ENCODE measurements around the gene NEK1.
"Not testable (repeated sequence)": the region's sequence is repeated elsewhere in the genome, so short reads cannot be mapped to it uniquely, and the experiment has no call there.

Gene NEK1

DNA sequence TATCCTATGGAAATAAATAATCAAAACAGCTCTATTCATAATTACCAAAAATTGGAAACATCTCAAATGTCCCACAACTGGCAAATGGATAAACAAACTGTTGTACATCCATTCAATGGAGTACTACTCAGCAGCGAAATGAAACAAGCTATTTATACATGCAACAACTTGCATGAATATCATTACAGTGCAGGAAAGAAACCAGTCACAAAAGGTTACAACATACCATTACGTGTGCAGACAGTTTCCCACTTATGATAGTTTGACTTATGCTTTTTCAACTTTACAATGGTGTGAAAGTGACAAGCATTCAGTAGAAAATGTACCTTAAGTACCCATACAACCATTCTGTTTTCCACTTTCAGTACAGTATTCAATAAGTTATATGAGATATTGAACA is 82.3 kb downstream of the NEK1 start:
- H3K27ac ChIP-seq (ENCODE audit: low read length): no peak overlapping the region
- H3K27me3 ChIP-seq (ENCODE audit: low read depth, low read length): no peaks in the 10 kb centered on the region
- H3K4me3 ChIP-seq (ENCODE audit: low read depth in 1 of 2, low read length in 2 of 2): no peak overlapping the region
- no peaks in the 10 kb centered on the region for H3K9me3 ChIP-seq (ENCODE audit: control insufficient read depth in 1 of 2, low read length in 2 of 2)
- peaks cover 0 to 54% of the 10 kb centered on the region in 2 donors for H3K36me3 ChIP-seq (ENCODE audit: control insufficient read depth in 1 of 2, insufficient read depth in 2 of 2, low read length in 2 of 2)
- no peaks in the 10 kb centered on the region for H3K4me1 ChIP-seq (ENCODE audit: control insufficient read depth in 1 of 2, insufficient read depth in 2 of 2, low read length in 2 of 2)

DNA sequence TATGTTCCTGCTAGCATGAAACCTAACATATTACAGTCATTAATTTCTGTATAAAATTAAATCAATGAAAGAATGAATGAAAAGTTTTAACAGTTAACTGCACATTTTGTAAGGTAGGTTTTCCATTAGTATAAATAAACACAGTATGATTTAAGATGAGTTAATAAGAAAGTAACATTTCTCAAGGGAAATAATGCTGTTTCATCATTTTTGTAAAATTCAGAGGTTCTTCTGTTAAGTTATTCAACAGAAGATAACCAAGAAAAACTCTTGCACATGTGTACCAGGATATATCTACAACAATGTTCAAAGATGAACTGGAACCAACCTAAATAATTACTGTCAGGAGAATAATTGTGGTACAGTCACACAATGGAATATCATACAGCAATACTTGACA is 88.6 kb downstream of the NEK1 start:
- Histone ChIP-seq H3K36me3 (ENCODE audit: control insufficient read depth in 1 of 2, insufficient read depth in 2 of 2, low read length in 2 of 2) (peaks cover 5 to 8% of the 10 kb centered on the region in 2 donors), H3K4me1 (ENCODE audit: control insufficient read depth in 1 of 2, insufficient read depth in 2 of 2, low read length in 2 of 2) (no peaks in the 10 kb centered on the region), H3K27ac (ENCODE audit: low read length) (no peak overlapping the region), H3K27me3 (ENCODE audit: low read depth, low read length) (no peaks in the 10 kb centered on the region), H3K4me3 (ENCODE audit: low read depth in 1 of 2, low read length in 2 of 2) (no peak overlapping the region), H3K9me3 (ENCODE audit: control insufficient read depth in 1 of 2, low read length in 2 of 2) (no peaks in the 10 kb centered on the region)

DNA sequence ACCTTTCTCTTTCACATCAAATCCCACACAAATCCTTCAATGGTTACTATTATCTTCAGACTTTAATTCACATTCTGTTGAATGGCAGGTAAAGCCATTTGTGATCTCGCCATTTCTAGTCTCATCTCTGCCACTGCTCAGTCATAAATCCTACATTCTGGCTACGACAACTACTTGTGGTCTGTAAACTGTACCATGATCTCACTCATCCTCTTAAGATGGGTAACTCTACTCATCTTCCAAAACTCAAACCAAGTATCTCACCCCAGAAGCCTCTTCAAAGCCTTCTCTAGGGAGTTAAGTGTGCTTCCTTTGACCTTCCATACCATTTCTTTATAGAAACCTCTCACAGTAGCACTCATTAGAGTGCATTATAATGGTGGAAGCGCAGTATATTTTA is 101.8 kb downstream of the NEK1 start:
- no peaks in the 10 kb centered on the region for H3K4me1 ChIP-seq (ENCODE audit: control insufficient read depth in 1 of 2, insufficient read depth in 2 of 2, low read length in 2 of 2)
- H3K9me3 ChIP-seq (ENCODE audit: control insufficient read depth in 1 of 2, low read length in 2 of 2): no peaks in the 10 kb centered on the region
- H3K27ac ChIP-seq (ENCODE audit: low read length): no peak overlapping the region
- no peak overlapping the region for H3K4me3 ChIP-seq (ENCODE audit: low read depth in 1 of 2, low read length in 2 of 2)
- peaks cover 7 to 13% of the 10 kb centered on the region in 2 donors for H3K36me3 ChIP-seq (ENCODE audit: control insufficient read depth in 1 of 2, insufficient read depth in 2 of 2, low read length in 2 of 2)
- no peaks in the 10 kb centered on the region for H3K27me3 ChIP-seq (ENCODE audit: low read depth, low read length)

DNA sequence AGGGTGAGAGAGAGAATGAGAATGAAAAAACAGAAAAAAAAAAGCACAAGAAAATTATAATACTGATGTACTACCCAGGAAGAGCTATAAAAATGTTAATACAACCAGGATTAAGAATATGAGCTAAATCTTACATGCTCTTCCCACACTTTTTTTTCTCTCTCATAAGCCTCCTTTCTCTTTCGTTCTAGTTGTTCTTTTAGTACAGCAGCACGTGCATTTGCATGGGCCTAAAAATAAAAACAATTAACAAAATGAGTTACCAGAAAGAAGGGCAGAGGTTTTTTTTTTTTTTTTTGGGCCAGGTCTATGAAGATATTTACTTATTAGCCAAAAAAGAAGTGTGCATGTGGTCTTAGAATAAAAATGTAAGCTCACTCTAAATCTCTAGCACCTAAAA is 105.5 kb downstream of the NEK1 start:
- H3K27ac ChIP-seq (ENCODE audit: low read length): no peak overlapping the region
- H3K9me3 ChIP-seq (ENCODE audit: control insufficient read depth in 1 of 2, low read length in 2 of 2): peaks cover 0 to 15% of the 10 kb centered on the region in 2 donors
- peaks cover 22 to 39% of the 10 kb centered on the region in 2 donors for H3K36me3 ChIP-seq (ENCODE audit: control insufficient read depth in 1 of 2, insufficient read depth in 2 of 2, low read length in 2 of 2)
- H3K27me3 ChIP-seq (ENCODE audit: low read depth, low read length): no peaks in the 10 kb centered on the region
- H3K4me1 ChIP-seq (ENCODE audit: control insufficient read depth in 1 of 2, insufficient read depth in 2 of 2, low read length in 2 of 2): no peaks in the 10 kb centered on the region
- no peak overlapping the region for H3K4me3 ChIP-seq (ENCODE audit: low read depth in 1 of 2, low read length in 2 of 2)

GRCh38 chr4:169499907-169500306 is 112.5 kb downstream of the NEK1 start:
- H3K27ac ChIP-seq (ENCODE audit: low read length): not testable (repeated sequence)

GRCh38 chr4:169494234-169494633 is 118.1 kb downstream of the NEK1 start:
- not testable (repeated sequence) for H3K27ac ChIP-seq (ENCODE audit: low read length); H3K4me1 ChIP-seq (ENCODE audit: control insufficient read depth in 1 of 2, insufficient read depth in 2 of 2, low read length in 2 of 2); H3K4me3 ChIP-seq (ENCODE audit: low read depth in 1 of 2, low read length in 2 of 2); H3K27me3 ChIP-seq (ENCODE audit: low read depth, low read length)
- Histone ChIP-seq H3K9me3 (ENCODE audit: control insufficient read depth in 1 of 2, low read length in 2 of 2) (peaks cover 0 to 14% of the 10 kb centered on the region in 2 donors), H3K36me3 (ENCODE audit: control insufficient read depth in 1 of 2, insufficient read depth in 2 of 2, low read length in 2 of 2) (peaks cover 0 to 17% of the 10 kb centered on the region in 2 donors)

More at GRCh38 chr4:169499907-169500306, 112.5 kb downstream of the NEK1 start:
- not testable (repeated sequence) for H3K4me3 ChIP-seq (ENCODE audit: low read depth in 1 of 2, low read length in 2 of 2); H3K27me3 ChIP-seq (ENCODE audit: low read depth, low read length); H3K4me1 ChIP-seq (ENCODE audit: control insufficient read depth in 1 of 2, insufficient read depth in 2 of 2, low read length in 2 of 2)
- Histone ChIP-seq H3K36me3 (ENCODE audit: control insufficient read depth in 1 of 2, insufficient read depth in 2 of 2, low read length in 2 of 2) (peaks cover 5 to 35% of the 10 kb centered on the region in 2 donors), H3K9me3 (ENCODE audit: control insufficient read depth in 1 of 2, low read length in 2 of 2) (peaks cover 0 to 17% of the 10 kb centered on the region in 2 donors)

DNA sequence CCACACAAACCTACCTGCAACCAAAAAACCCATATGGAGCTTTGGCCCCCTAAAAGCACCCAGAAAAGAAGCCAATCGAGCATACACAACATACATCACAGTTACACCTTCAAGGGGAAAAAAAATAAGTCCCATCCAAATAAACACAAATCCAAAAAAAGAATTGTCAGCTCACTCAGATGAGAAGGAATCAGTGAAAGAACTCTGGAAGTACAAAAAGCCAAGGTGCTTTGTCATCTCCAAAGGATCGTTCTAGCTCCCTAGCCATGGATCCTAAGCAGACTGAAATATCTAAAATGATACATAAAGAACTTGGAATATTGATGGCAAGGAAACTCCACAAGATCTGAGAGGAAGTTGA is 119.2 kb downstream of the NEK1 start:
- Histone ChIP-seq H3K27ac (ENCODE audit: low read length) (no peak overlapping the region), H3K4me1 (ENCODE audit: control insufficient read depth in 1 of 2, insufficient read depth in 2 of 2, low read length in 2 of 2) (no peaks in the 10 kb centered on the region), H3K27me3 (ENCODE audit: low read depth, low read length) (no peaks in the 10 kb centered on the region), H3K4me3 (ENCODE audit: low read depth in 1 of 2, low read length in 2 of 2) (no peak overlapping the region), H3K36me3 (ENCODE audit: control insufficient read depth in 1 of 2, insufficient read depth in 2 of 2, low read length in 2 of 2) (peaks cover 0 to 17% of the 10 kb centered on the region in 2 donors), H3K9me3 (ENCODE audit: control insufficient read depth in 1 of 2, low read length in 2 of 2) (peaks cover 0 to 14% of the 10 kb centered on the region in 2 donors)

DNA sequence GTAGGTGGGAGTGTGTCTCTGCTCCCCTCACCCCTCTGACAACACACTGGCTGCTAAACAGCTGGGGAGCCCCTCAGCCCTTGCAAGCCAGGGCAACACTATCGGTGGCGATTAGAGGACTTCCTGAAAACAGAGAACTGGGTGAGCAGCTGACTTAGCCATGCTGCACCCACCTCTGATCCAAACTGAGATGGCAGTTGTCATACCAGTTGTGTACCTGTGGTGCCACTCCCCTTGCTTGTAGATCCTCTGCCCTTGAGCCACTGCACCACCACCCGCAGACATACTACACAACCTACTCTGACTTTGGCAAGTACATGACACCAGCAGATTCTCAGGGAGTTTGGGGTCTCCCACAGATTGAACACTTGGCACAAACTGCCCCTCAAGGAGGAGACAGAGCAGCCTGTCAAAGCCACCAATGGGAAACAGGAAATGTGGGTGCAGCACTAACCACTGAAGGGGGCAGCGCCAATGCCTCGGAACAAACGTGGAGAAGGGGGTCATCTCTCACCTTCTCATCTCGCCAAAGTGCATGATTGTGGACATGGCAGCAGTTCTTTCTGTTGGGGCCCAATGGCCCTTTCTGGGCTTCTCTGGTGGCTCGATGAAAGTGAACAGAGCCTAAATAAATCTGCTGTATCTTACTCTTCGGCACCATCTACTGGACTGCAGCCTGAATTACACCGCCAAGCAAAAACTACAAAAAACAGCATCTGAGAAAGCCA is 119.8 kb downstream of the NEK1 start:
- peaks cover 0 to 17% of the 10 kb centered on the region in 2 donors for H3K36me3 ChIP-seq (ENCODE audit: control insufficient read depth in 1 of 2, insufficient read depth in 2 of 2, low read length in 2 of 2)
- H3K27me3 ChIP-seq (ENCODE audit: low read depth, low read length): no peaks in the 10 kb centered on the region
- peaks cover 0 to 14% of the 10 kb centered on the region in 2 donors for H3K9me3 ChIP-seq (ENCODE audit: control insufficient read depth in 1 of 2, low read length in 2 of 2)
- no peak overlapping the region for H3K27ac ChIP-seq (ENCODE audit: low read length)
- H3K4me3 ChIP-seq (ENCODE audit: low read depth in 1 of 2, low read length in 2 of 2): no peak overlapping the region
- no peaks in the 10 kb centered on the region for H3K4me1 ChIP-seq (ENCODE audit: control insufficient read depth in 1 of 2, insufficient read depth in 2 of 2, low read length in 2 of 2)

DNA sequence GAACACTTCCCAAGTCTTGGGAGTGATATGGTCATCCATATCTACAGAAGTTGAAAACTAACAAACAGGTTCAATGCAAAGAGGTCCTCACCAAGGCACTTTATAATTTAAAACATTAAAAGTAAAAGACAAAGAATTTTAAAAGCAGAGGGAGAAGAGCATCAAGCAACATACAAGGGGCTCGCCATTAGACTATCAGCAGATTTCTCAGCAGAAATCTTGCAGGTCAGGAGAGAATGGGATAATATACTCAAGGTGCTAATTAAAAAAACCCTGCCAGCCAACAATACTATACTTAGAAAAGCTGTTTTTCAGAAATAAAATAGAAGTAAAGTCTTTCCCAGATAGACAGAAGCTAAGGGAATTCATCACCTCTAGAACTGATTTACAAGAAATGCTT is 121.2 kb downstream of the NEK1 start:
- H3K36me3 ChIP-seq (ENCODE audit: control insufficient read depth in 1 of 2, insufficient read depth in 2 of 2, low read length in 2 of 2): peaks cover 0 to 17% of the 10 kb centered on the region in 2 donors
- H3K9me3 ChIP-seq (ENCODE audit: control insufficient read depth in 1 of 2, low read length in 2 of 2): peaks cover 0 to 14% of the 10 kb centered on the region in 2 donors
- no peaks in the 10 kb centered on the region for H3K27me3 ChIP-seq (ENCODE audit: low read depth, low read length)
- no peak overlapping the region for H3K27ac ChIP-seq (ENCODE audit: low read length)
- no peaks in the 10 kb centered on the region for H3K4me1 ChIP-seq (ENCODE audit: control insufficient read depth in 1 of 2, insufficient read depth in 2 of 2, low read length in 2 of 2)
- no peak overlapping the region for H3K4me3 ChIP-seq (ENCODE audit: low read depth in 1 of 2, low read length in 2 of 2)

- Histone ChIP-seq H3K4me3 (ENCODE audit: low read depth in 1 of 2, low read length in 2 of 2) (no peak overlapping the region), H3K9me3 (ENCODE audit: control insufficient read depth in 1 of 2, low read length in 2 of 2) (peaks cover 0 to 14% of the 10 kb centered on the region in 2 donors), H3K27me3 (ENCODE audit: low read depth, low read length) (no peaks in the 10 kb centered on the region), H3K27ac (ENCODE audit: low read length) (no peak overlapping the region), H3K36me3 (ENCODE audit: control insufficient read depth in 1 of 2, insufficient read depth in 2 of 2, low read length in 2 of 2) (peaks cover 0 to 17% of the 10 kb centered on the region in 2 donors), H3K4me1 (ENCODE audit: control insufficient read depth in 1 of 2, insufficient read depth in 2 of 2, low read length in 2 of 2) (no peaks in the 10 kb centered on the region)
Observed at GRCh38 chr4:169489306-169489705, 123.1 kb downstream of the NEK1 start.

DNA sequence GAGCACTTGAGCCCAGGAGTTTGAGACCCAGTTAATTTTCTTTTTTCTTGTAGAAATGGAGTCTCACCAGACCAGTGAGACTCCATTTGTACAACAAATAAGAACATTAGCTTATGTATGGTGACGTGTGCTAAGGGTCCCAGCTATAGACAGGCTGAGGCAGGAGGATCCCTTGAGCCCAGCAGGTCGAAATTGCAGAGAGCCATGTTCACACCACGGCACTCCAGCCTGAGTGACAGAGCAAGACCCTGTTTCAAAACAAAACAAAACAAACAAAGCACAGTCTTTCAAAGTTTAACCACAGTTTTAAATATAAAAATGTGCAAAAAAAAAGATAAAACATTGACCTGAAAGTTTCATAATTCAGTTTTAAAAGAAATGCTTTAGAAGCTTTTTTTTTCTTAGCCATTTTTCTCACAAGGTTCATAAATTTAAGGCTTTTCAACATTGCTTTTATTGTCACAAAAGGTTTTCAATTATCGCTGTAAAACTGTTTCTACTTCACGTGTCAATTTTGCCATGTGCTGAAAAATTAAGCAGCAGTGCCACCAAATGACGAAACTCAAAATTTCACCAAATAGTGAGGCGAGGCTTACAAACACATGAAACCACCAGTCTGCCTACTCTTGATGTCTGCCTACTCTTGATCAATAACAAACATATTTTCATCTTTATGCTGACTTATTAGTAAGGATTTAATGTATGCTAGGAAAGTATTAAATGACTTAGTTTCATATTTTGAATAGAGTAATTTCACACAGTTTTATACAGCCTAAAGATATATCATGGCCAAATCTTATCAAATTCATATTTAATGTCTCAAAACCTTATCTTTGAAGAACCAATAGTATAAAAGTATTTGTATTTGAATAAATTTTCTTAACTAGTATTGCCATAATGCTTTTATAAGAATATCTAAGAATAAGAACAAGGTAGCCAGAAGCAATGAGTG is 126.3 kb downstream of the NEK1 start:
- Histone ChIP-seq H3K9me3 (ENCODE audit: control insufficient read depth in 1 of 2, low read length in 2 of 2) (peaks cover 0 to 2% of the 10 kb centered on the region in 2 donors), H3K4me3 (ENCODE audit: low read depth in 1 of 2, low read length in 2 of 2) (no peak overlapping the region), H3K36me3 (ENCODE audit: control insufficient read depth in 1 of 2, insufficient read depth in 2 of 2, low read length in 2 of 2) (peaks cover 0 to 7% of the 10 kb centered on the region in 2 donors), H3K27me3 (ENCODE audit: low read depth, low read length) (no peaks in the 10 kb centered on the region), H3K27ac (ENCODE audit: low read length) (no peak overlapping the region), H3K4me1 (ENCODE audit: control insufficient read depth in 1 of 2, insufficient read depth in 2 of 2, low read length in 2 of 2) (no peaks in the 10 kb centered on the region)
